NCI-H2107 (cell line): ENCODE measurements around the gene FBLN1.
"Not testable (repeated sequence)": the region's sequence is repeated elsewhere in the genome, so short reads cannot be mapped to it uniquely, and the experiment has no call there.

Experiments used
- DNase-seq: peaks from one replicate; lab custom pipeline; 2025; lab: John Stamatoyannopoulos, UW

The FBLN1 gene

GRCh38 chr22:45528046-45528445 lies 25.4 kb downstream of the FBLN1 start:
- DNase-seq: no peak

- DNase-seq: no peak
These were observed 26.4 kb downstream of the FBLN1 start for GRCh38 chr22:45529105-45529504.

GRCh38 chr22:45529971-45530575 lies 27.4 kb downstream of the FBLN1 start:
- DNase-seq: no peak

- no peak for DNase-seq
These were observed 29.0 kb downstream of the FBLN1 start for GRCh38 chr22:45531441-45532234.

- no peak for DNase-seq
These were observed 29.6 kb downstream of the FBLN1 start for GRCh38 chr22:45532235-45532631.

GRCh38 chr22:45533703-45534102 lies 31.0 kb downstream of the FBLN1 start:
- DNase-seq: no peak

- no peak for DNase-seq
These were observed 31.9 kb downstream of the FBLN1 start for GRCh38 chr22:45534339-45535192.

- DNase-seq: no peak
These were observed 32.6 kb downstream of the FBLN1 start for GRCh38 chr22:45535290-45535689.

GRCh38 chr22:45535835-45536234 lies 33.2 kb downstream of the FBLN1 start:
- not testable (repeated sequence) for DNase-seq

GRCh38 chr22:45537734-45538181 lies 35.1 kb downstream of the FBLN1 start:
- DNase-seq: no peak

- no peak for DNase-seq
These were observed 35.6 kb downstream of the FBLN1 start for GRCh38 chr22:45538281-45538680.

GRCh38 chr22:45540122-45540521 lies 37.4 kb downstream of the FBLN1 start:
- no peak for DNase-seq

- DNase-seq: no peak
These were observed 38.8 kb downstream of the FBLN1 start for GRCh38 chr22:45541382-45541979.

GRCh38 chr22:45542001-45542520 lies 39.4 kb downstream of the FBLN1 start:
- DNase-seq: no peak

GRCh38 chr22:45542736-45543135 lies 40.1 kb downstream of the FBLN1 start:
- not testable (repeated sequence) for DNase-seq

- DNase-seq: no peak
These were observed 40.6 kb downstream of the FBLN1 start for GRCh38 chr22:45543243-45543642.

GRCh38 chr22:45544588-45545170 lies 42.0 kb downstream of the FBLN1 start:
- no peak for DNase-seq

- DNase-seq: no peak
These were observed 43.8 kb downstream of the FBLN1 start for GRCh38 chr22:45546333-45547015.

GRCh38 chr22:45547016-45547345 lies 44.3 kb downstream of the FBLN1 start:
- no peak for DNase-seq

GRCh38 chr22:45547731-45548130 lies 45.0 kb downstream of the FBLN1 start:
- no peak for DNase-seq

- DNase-seq: no peak
These were observed 45.7 kb downstream of the FBLN1 start for GRCh38 chr22:45548247-45548840.
